Ishikawa (cell line): Measurements from ENCODE around the gene ERC1.

Experiments
- CEBPB ChIP-seq: IDR thresholded peaks from 2 replicates; pipeline ENCODE4 v1.6.1; 2012
- CREB1 ChIP-seq: IDR thresholded peaks from 2 replicates; pipeline ENCODE4 v1.6.1; 2012; ENCODE audit warnings: low read depth
- EGR1 ChIP-seq: IDR thresholded peaks from 2 replicates; pipeline ENCODE4 v1.6.1; 2012
- EP300 ChIP-seq: IDR thresholded peaks from 2 replicates; pipeline ENCODE4 v1.6.1; 2012; ENCODE audit warnings: borderline replicate concordance
- FOXM1 ChIP-seq: IDR thresholded peaks from 2 replicates; pipeline ENCODE4 v1.6.1; 2012; ENCODE audit warnings: low read depth, borderline replicate concordance
- MAX ChIP-seq: IDR thresholded peaks from 2 replicates; pipeline ENCODE4 v1.6.1; 2012
- NFIC ChIP-seq: IDR thresholded peaks from 2 replicates; pipeline ENCODE4 v1.6.1; 2012
- RAD21 ChIP-seq: IDR thresholded peaks from 2 replicates; pipeline ENCODE4 v1.6.1; 2012; ENCODE audit warnings: low read depth
- REST ChIP-seq: IDR thresholded peaks from 2 replicates; pipeline ENCODE4 v1.6.1; 2012; ENCODE audit warnings: low read depth, mild to moderate bottlenecking
- TAF1 ChIP-seq: IDR thresholded peaks from 2 replicates; pipeline ENCODE4 v1.6.1; 2012; ENCODE audit warnings: low read depth, mild to moderate bottlenecking
- TCF12 ChIP-seq: IDR thresholded peaks from 2 replicates; pipeline ENCODE4 v1.6.1; 2012; ENCODE audit warnings: low read depth
- TEAD4 ChIP-seq: IDR thresholded peaks from 2 replicates; pipeline ENCODE4 v1.6.1; 2012
- USF1 ChIP-seq: IDR thresholded peaks from 2 replicates; pipeline ENCODE4 v1.6.1; 2012
- YY1 ChIP-seq: IDR thresholded peaks from 2 replicates; pipeline ENCODE4 v1.6.1; 2012; ENCODE audit warnings: low read depth
- ZBTB7A ChIP-seq: IDR thresholded peaks from 2 replicates; pipeline ENCODE4 v1.6.1; 2012; ENCODE audit warnings: low read depth

ERC1 gene

GRCh38 chr12:1071182-1071581 lies 80.2 kb downstream of the ERC1 start:
- TF ChIP-seq CREB1 (no peak), RAD21 (no peak), FOXM1 (no peak), YY1 (no peak), MAX (no peak), ZBTB7A (no peak), EP300 (no peak), NFIC (no peak), CEBPB (no peak)

- TF ChIP-seq YY1 (no peak), RAD21 (no peak), TAF1 (no peak), EP300 (no peak), TCF12 (no peak), CEBPB (no peak), FOXM1 (no peak), ZBTB7A (no peak), CREB1 (no peak), REST (no peak), NFIC (no peak), MAX (no peak), TEAD4 (no peak)
Observed at GRCh38 chr12:1073652-1074051, 82.6 kb downstream of the ERC1 start.

GRCh38 chr12:1077036-1077803 lies 86.2 kb downstream of the ERC1 start:
- TF ChIP-seq MAX = no peak
- no peak for TF ChIP-seq USF1
- no peak for TF ChIP-seq RAD21
- TF ChIP-seq CREB1 = no peak
- TF ChIP-seq NFIC = no peak
- no peak for TF ChIP-seq YY1
- TF ChIP-seq TAF1 = no peak
- TF ChIP-seq ZBTB7A = no peak
- no peak for TF ChIP-seq EGR1
- no peak for TF ChIP-seq CEBPB
- no peak for TF ChIP-seq EP300

- TF ChIP-seq CEBPB = no peak
- no peak for TF ChIP-seq EP300
- no peak for TF ChIP-seq ZBTB7A
- no peak for TF ChIP-seq CREB1
- no peak for TF ChIP-seq REST
- no peak for TF ChIP-seq NFIC
- no peak for TF ChIP-seq TEAD4
- no peak for TF ChIP-seq MAX
- no peak for TF ChIP-seq USF1
- TF ChIP-seq EGR1 = no peak
- no peak for TF ChIP-seq FOXM1
- TF ChIP-seq YY1 = no peak
- no peak for TF ChIP-seq TAF1
- TF ChIP-seq TCF12 = no peak
- no peak for TF ChIP-seq RAD21
Observed at GRCh38 chr12:1078002-1078401, 87.0 kb downstream of the ERC1 start.

- no peak for TF ChIP-seq MAX
- no peak for TF ChIP-seq FOXM1
- TF ChIP-seq TAF1 = no peak
- no peak for TF ChIP-seq ZBTB7A
- no peak for TF ChIP-seq USF1
- TF ChIP-seq NFIC = no peak
- no peak for TF ChIP-seq TEAD4
- TF ChIP-seq CEBPB = no peak
- TF ChIP-seq REST = no peak
- no peak for TF ChIP-seq EP300
- TF ChIP-seq RAD21 = no peak
- no peak for TF ChIP-seq CREB1
- TF ChIP-seq EGR1 = no peak
- TF ChIP-seq YY1 = no peak
- TF ChIP-seq TCF12 = no peak
Observed at GRCh38 chr12:1080520-1081223, 89.6 kb downstream of the ERC1 start.
